Mucosa of gallbladder (tissue), 1 donor: ENCODE data around the gene AGMO. TPM values are rescaled to one million over a fixed set of nuclear protein-coding genes. Genes with fewer than 3 reads are reported as not detected.

Experiments used
- DNase-seq: peaks from one replicate; pipeline ENCODE4 v3.0.0-alpha.2; 2020; ENCODE audit warnings: low spot score
- total RNA-seq: library from RNA; stranded (reverse); gene quantifications from one replicate; pipeline ENCODE4 v1.2.1, GENCODE V29; 2021
- donor health status: DM: no; HTN: no; CAD: no.

The AGMO gene
- total RNA-seq, 1 donor from 2014 or later, result 8.3 TPM

- DNase-seq, result no peak
Measured at GRCh38 chr7:15399441-15399840, 162.4 kb downstream of the AGMO start.

DNA sequence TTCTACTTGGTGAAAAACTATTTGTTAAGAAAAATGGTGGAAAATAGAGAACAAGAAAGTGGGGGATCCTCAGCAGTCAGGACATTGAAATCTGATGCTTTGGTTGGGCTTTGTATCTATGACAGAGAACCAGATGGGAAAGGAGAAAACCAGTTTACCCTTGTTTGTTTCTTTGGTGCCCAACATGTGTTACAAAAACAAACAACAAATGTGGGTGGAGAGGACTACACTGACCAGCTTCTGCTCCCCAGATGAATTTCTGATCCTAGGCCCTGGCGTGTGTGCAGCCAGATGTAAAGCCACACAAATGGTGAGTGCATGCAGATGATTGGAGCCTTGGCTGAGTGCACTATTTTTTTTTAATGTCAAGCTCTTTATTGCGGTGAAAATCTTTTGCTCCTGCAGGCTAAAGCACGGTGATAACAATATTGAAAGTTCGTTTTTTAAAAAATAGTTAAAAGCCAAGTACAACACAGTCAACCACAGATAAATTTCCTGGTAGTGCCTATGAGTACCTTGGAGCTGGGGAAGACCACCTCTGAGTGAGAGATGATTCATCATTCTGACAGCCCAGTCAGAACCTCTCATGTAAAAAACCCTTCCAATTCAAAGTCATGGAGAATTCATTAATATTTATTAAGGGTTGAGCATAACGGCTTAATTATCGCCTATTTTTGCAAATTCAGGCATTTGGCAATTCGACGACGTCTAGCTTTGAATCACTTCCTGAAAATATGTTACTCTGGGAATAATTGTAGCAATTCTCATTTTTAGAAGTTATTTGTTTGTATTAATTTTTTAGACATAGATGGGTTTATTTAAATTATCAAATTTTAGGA, 163.7 kb downstream of the AGMO start:
- DNase-seq, result no peak

- no peak for DNase-seq
Measured at GRCh38 chr7:15397159-15397550, 164.7 kb downstream of the AGMO start.

GRCh38 chr7:15396210-15397158, 165.3 kb downstream of the AGMO start:
- DNase-seq, result no peak

DNA sequence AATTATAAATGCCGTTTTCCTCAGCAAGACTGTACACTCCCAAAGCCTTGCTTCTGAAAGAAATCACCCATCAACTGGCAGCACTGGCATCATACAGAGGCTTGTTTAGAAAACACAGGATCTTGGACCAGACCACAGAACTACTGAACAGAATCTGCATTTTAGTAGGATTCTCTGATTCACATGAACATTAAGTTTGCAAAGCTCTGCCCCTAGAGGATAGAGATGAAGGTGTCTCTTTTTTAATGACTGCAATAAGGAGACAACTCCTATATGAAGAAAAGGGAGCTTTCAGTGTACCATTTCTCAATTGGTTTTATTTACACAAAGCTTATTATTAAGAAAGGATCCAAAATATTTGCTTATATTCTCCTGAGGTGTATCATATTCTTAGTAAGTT, 172.7 kb downstream of the AGMO start:
- DNase-seq, result no peak

DNA sequence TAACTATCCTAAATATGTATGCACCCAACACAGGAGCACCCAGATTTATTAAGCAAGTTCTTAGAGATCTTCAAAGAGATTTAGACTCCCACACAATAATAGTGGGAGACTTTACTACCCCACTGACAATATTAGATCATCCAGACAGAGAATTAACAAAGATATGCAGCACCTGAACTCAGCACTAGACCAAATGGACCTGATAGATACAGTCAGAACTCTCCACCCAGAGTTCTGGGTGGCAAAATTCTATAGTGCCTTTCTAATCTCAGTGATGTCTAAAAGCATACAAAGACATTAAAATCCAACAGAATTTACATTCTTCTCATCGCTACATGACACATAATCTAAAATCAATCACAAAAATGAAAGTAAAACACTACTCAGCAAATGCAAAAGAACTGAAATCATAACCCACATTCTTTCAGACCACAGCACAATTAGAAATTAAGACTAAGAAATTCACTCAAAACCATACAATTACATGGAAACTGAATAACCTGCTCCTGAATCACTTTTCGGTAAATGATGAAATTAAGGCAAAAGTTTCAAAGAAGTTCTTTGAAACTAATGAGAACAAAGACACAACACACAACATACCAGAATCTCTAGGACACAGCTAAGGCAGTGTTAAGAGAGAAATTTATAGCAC, 183.2 kb downstream of the AGMO start:
- no peak for DNase-seq

- DNase-seq, result no peak
Measured at GRCh38 chr7:15376600-15376999, 185.2 kb downstream of the AGMO start.

- no peak for DNase-seq
Measured at GRCh38 chr7:15370441-15370840, 191.4 kb downstream of the AGMO start.

DNA sequence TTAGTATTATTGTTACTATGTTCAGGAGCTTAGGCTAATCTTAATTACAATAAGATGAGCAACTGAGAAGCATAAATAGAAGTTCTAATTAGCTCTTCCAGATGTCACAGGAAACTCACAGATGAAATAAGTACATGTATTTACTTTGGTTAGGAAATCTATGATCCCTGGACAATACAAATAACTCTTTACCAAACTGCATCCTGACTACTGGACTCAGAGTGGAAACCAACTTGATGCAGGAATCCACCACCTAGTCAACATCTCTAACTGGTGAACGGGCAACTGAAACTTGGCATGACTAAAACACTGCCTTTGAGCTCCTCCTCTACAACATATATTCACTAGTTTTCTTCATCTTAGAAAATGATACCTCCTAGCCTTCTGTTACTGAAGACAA, 193.2 kb downstream of the AGMO start:
- DNase-seq, result no peak

DNA sequence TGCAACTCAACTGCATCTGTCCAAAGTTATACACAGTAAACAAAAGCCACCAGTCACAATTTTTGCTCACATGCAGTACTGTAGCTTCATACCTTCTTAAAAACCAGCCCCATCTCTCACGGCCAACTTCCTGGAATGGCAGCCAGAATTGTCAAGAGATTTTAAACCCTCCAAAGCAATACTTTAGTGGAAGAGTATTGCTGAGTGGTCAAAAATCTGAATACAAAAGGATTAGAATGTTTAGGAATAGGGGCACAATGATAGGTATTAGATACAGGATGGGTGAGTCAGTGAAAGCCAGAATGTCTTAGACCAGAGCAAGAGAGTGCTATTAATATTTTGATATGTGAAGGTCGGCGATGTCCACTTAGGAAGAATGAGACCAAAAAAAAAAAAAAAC, 193.9 kb downstream of the AGMO start:
- no peak for DNase-seq

DNA sequence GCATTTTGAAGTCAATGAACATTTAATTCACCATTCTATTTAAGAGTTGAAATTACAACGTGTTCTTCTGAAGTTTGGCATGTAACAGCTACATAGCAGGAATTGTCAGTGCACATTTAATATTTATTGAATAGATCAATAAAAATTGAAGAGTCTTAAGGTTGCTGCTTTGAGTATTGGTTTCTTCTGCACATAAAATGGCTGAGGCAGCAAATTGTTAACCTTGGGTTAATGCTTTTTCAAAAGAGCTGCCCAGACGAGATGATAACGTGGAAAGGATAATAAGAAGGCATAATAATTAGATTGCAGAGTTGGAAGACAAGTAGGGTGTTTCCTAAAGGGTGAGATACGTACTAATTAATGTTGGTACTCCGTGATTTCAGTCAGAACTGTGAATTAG, 203.7 kb downstream of the AGMO start:
- no peak for DNase-seq

GRCh38 chr7:15352421-15353206, 209.2 kb downstream of the AGMO start:
- DNase-seq, result no peak

DNA sequence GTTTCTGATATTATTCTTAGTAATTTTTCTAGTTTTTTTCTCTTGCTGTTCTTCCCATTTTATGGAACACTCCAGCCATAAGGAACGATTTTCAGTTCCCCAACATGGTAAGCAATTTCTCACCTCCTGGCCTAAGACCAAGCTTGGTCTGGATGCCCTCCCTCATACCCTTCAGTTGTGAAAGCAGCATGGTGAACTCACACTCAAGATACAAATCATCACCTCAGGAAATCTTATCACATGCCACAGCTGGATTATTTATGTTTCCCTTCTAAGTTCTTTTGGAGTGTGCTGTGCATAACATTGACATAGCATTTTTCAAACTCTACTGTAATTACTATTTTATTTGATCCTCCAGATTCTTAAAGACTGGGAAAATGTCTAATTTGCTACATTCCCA, 216.6 kb downstream of the AGMO start:
- no peak for DNase-seq

- DNase-seq, result no peak
Measured at GRCh38 chr7:15341817-15342216, 220.0 kb downstream of the AGMO start.

- no peak for DNase-seq
Measured at GRCh38 chr7:15336146-15336545, 225.7 kb downstream of the AGMO start.

DNA sequence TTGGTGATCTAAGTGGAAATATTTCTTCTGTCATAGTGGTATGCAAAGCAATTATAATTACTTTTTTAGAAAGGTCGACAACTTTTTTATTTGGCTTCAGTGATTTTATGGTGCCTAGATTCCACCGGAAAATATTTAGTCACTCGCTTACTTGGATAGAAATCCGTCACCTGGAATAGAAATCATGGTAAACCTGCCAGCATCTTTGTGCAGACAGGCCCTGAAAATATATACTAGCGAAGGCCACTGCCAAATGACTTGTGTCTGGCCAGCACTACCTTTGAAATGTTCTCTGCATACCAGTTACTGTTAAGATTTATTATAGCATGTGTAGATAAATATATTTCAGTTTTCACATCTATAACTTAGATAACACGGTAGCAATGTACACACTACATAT, 226.4 kb downstream of the AGMO start:
- DNase-seq, result no peak

GRCh38 chr7:15334536-15335263, 227.1 kb downstream of the AGMO start:
- no peak for DNase-seq

- no peak for DNase-seq
Measured at GRCh38 chr7:15332956-15333355, 228.9 kb downstream of the AGMO start.

DNA sequence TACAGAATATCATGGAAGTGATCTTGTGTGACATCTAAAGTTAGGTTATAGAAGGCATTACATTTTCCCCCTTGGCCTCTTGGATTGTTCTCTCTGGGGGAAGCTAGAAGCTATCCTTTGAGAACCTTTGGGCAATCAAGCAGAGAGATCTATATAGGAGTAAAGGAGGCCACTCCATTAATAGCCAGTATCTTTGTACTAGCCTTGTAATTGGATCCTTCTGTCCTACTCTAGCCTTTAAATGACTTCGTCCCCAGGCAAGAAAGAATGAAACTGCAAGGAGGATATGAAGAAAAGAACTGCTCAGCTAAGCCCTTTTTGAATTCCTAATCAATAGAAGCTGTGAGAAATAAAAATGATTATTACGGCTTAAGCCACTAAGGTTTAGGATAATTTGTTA, 230.9 kb downstream of the AGMO start:
- DNase-seq, result no peak

- DNase-seq, result no peak
Measured at GRCh38 chr7:15327001-15327400, 234.8 kb downstream of the AGMO start.
